HG03196 (cell line): ENCODE measurements around the gene CTU1.

ENCODE experiments used
- ATAC-seq: cut with Tn5 transposase; IDR thresholded peaks from one replicate; pipeline ENCODE4 v1.9.1; 2021; ENCODE audit not compliant: unreplicated experiment

CTU1 gene

GRCh38 chr19:51083783-51084182 lies 24.4 kb downstream of the CTU1 start:
- no peak for ATAC-seq

GRCh38 chr19:51083181-51083580 lies 25.0 kb downstream of the CTU1 start:
- no peak for ATAC-seq

GRCh38 chr19:51082611-51083010 lies 25.6 kb downstream of the CTU1 start, which contains the start of gene KLK14:
KLK14 (minus strand) TSS chr19:51082887; CDS start chr19:51082614, 273 bp downstream.
- no peak for ATAC-seq

GRCh38 chr19:51081476-51081875 lies 26.7 kb downstream of the CTU1 start:
- ATAC-seq = no peak

- ATAC-seq = no peak
These were observed 28.6 kb downstream of the CTU1 start for GRCh38 chr19:51079481-51080110.

- ATAC-seq = no peak
These were observed 29.5 kb downstream of the CTU1 start for GRCh38 chr19:51078731-51079130.

- ATAC-seq = no peak
These were observed 30.1 kb downstream of the CTU1 start for GRCh38 chr19:51078104-51078503.

- ATAC-seq = no peak
These were observed 31.5 kb downstream of the CTU1 start for GRCh38 chr19:51076631-51077213.

GRCh38 chr19:51075998-51076397 lies 32.2 kb downstream of the CTU1 start:
- ATAC-seq = no peak

GRCh38 chr19:51071095-51071405 lies 37.2 kb downstream of the CTU1 start:
- ATAC-seq = no peak

GRCh38 chr19:51070334-51071094 lies 37.7 kb downstream of the CTU1 start:
- ATAC-seq = no peak

- no peak for ATAC-seq
These were observed 41.6 kb downstream of the CTU1 start for GRCh38 chr19:51066393-51067186.

- no peak for ATAC-seq
These were observed 42.8 kb downstream of the CTU1 start for GRCh38 chr19:51065221-51065960.

- ATAC-seq = no peak
These were observed 43.5 kb downstream of the CTU1 start, which contains the start of gene KLK13 for GRCh38 chr19:51064534-51065220. KLK13 (minus strand) TSS chr19:51065092; CDS start chr19:51065067, 25 bp downstream.

GRCh38 chr19:51063664-51064063 lies 44.5 kb downstream of the CTU1 start:
- ATAC-seq = no peak

GRCh38 chr19:51060973-51061372 lies 47.2 kb downstream of the CTU1 start:
- ATAC-seq = no peak

GRCh38 chr19:51060336-51060735 lies 47.9 kb downstream of the CTU1 start:
- no peak for ATAC-seq

- ATAC-seq = no peak
These were observed 48.5 kb downstream of the CTU1 start for GRCh38 chr19:51059715-51060114.

- no peak for ATAC-seq
These were observed 52.3 kb downstream of the CTU1 start for GRCh38 chr19:51055866-51056265.
